Stromal cell of bone marrow (primary cell): ENCODE data around the gene SPNS2.

ENCODE experiments used
- DNase-seq: peaks from one replicate; pipeline ENCODE4 v3.0.0-alpha.2; 2012; ENCODE audit warnings: low read depth

Gene SPNS2

DNA sequence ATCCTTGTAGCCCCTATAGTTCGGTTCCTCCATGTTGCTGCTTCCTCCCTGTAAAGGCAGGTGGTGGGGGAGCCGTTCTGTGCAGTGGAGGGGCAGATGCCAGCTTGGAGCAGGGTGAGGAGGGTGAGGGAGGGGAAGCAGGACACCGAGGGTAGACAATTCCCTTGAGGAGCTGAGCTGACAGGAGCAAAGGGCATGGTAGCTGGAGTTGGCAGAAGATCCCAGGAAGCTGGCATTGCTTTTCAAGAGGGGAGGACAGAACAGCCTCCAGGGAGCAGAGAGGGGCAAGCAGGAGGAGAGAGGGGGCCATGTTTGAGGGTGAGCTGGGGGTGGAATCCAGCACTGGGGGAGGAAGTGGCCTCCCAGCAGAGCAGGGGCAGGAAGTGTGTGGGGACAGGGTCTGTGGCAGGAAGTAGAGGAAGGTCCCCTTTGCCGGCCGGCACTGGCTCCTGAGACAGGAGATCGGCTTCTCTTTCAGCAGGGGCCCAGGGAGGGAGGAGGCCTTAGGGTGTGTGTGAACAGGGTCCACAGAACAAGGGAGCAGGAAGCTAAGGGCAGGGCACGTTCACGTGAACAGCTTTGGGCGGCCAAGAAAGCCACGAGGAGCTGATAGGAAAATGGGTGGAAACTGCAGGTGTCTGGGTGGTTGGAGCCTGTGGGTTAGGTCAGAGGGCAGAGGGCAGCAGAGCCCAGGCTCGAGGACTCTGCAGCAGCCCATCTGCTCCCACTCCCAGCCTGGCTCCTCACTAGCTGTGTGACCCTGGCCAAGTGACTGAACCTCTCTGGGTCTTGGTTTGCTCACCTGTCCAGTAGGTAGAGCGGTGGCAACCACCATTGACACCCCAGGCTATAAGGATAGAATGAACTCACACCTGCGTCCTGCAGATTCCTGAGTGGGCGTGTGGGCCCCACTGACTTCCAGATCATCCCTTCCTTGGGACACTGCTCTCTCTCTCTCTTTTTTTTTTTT lies 17.5 kb upstream of the SPNS2 start:
- DNase-seq = no peak

DNA sequence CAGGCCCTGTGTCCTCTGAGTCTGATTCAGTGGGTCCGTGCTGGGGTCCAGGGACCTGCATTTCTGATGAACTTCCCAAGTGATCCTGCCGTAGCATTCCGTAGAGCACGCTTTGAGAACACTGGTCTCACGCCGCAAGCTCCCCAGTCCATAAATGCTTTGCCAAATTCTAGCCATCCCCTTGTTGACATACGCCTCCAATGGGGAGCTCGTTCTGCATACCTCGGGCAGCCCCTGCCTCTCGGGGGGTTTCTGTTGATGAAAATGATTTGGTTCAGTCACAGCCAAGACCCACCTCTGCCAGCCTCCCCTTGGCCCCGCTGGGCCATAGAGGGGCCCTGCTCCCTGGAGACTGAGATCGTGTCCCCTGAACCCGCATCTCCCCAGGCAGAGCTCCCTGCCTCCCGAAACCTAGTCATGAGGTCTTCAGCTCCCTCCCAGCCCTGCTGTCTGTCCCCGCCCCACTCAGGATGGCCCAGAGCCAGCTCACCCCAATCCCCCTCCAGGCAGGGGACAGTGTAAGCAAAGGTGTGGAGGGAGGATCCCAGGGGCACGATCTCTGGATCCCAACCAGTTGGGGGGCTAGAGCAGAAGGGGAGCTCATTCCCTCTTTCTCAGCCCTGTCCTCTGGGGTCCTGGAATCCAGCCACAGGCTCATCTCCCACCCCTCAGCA lies 16.2 kb upstream of the SPNS2 start:
- DNase-seq = no peak

DNA sequence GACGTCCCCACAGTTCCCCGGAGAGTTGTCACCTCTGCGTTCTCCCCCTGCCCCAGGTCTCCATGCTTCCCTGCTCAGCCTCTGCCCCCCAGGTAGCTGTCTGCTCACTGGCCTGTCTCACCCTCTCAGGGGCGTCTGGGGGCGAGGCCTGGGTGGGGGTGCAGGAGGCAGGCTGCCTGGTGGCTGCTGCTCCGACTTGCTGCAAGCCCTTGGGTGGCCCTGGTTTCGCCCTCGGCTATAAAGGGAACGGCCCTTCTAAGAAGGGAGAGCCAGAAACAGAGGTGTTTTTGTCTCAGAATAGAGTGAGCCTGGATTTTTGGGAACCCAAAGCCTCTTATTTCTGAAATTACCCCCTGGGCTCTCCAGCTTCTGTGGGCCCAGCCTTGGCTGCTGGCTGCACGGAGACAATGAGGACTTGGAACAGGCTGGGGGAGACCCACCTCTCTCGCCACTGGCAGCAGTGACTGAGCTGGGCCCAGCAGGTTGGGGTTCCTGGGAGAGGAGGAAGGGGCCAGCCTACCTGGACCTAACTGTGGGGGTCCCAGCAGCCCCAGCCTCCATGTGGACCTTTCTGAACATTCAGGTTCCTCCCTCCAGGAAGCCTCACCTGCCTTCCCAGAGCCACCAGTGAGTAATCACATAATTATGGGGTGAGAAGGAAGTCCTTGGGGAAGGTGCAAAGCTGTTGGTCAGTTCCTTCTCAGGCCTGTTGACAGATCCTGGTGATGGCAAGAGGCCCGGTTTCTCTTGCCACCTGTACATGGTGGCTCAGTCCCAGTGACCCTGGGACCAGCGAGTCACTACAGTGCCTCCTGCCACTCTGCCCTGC lies 15.5 kb upstream of the SPNS2 start:
- no peak for DNase-seq

DNA sequence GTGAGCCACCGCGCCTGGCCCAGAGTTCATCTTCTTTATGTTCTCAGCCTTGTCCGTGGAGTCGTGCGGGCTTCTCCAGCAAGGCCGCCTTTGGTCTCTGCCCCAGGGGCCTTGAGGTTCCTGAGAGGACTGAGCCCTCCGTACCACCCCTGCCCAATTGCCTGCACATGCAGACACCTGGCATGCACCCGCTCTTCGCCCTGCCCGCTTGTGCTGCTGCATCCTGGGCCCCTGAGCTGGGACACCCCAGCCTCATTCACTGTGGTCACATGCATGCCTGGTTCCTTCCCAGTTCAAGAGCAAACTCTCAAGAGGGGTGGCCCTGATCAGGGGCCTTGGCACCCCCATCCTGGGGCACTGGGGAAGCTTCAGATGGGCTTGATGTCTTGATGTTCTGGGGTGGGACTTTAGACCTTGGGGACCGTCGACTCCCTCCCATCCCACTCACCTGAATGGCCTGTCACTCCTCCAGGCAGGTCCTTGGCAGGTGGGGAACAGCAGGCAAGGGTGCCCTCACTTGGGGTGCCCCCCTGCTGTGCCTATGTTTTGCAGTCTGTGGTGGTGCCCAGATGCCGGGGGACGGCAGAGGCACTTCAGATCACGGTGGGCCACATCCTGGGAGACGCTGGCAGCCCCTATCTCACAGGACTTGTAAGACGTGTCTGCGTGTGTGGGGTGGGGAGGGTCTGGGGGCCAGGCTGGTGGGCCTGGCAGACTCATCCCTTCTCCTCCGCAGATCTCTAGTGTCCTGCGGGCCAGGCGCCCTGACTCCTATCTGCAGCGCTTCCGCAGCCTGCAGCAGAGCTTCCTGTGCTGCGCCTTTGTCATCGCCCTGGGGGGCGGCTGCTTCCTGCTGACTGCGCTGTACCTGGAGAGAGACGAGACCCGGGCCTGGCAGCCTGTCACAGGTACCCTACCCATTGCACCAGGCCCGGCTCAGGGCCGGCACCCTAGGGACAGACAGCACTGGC lies 12.7 kb upstream of the SPNS2 start:
- no peak for DNase-seq

DNA sequence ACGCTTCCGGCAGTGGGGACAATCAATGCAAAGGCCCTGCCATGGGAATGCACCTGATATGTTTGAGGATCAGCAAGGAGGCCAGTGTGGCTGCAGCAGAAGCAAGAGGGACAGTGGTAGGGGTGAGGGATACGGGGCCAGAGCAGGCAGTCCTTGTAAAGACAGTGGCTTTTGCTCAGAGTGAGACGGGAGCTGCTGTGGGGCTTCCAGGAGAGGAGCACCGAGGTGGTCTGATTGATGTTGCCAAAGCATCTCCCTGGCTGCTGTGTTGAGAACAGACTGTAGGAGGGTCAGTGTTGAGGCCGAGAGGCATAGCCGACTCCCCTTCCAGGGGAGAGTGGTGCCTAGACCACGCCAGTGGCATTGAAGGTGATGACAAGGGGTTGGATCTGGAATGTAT lies 11.4 kb upstream of the SPNS2 start:
- no peak for DNase-seq

DNA sequence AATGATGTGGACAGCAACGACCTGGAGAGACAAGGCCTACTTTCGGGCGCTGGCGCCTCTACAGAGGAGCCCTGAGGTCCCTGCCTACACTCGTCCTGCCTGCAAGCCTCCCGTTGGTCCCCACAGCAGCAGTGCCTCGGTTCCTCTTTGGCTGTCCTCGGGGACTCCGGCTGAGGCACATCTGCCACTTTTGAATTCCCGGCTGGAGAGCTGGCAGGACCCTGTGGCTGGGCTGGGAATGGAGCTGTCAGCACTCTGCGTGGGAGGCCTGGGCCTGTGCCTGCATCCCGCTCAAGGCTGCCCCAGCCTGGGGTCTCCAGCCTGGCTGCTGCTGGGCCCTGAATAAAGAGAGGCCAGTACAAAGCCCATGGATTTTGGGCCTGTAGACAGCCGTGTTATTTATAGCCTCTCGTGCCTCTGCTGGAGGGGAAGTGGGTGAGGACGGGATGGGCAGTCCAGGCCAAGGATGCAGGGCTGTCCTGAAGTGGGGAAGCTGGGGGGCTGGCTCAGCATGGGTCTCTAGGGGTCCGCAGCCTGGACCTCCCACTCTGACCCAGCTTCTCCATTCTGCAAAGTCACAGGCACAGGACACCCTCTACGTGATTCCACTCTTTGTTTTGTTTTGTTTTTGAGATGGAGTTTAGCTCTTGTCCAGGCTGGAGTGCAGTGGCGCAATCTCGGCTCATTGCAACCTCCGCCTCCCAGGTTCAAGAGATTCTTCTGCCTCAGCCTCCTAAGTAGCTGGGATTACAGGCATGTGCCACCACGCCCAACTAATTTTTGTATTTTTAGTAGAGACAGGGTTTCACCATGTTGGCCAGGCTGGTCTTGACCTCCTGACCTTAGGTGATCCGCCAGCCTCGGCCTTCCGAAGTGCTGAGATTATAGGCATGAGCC lies 10.6 kb upstream of the SPNS2 start:
- DNase-seq = no peak

DNA sequence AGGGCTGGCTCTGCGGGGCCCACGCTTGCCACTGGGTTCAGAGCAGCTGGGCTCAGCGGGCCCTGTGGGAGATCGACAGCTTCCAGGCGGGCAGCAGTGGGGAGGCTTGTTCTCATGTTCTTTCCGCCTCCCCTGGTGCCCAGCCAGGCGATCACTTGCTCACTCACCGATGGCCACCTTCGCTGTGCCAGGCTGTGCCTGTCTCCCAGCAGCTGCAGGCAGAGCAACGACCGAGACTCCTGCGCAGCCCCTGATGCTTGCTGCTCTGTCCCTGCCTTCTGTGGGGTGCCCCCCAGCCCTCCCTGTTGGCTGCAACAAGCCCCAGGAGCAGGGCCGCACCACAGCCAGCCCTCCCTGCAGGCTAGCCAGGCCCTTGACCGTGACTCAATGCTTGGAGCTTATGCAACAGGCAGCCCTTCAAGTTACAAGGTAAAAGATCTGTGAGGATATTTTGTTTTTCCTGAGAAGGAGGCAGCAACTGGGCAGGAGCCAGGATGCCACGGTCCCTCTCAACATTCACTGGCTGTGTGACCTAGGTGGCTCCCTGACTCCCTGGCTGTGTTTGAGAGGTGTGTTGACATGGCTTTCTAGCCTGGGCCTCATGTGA lies 9.6 kb upstream of the SPNS2 start:
- no peak for DNase-seq

DNA sequence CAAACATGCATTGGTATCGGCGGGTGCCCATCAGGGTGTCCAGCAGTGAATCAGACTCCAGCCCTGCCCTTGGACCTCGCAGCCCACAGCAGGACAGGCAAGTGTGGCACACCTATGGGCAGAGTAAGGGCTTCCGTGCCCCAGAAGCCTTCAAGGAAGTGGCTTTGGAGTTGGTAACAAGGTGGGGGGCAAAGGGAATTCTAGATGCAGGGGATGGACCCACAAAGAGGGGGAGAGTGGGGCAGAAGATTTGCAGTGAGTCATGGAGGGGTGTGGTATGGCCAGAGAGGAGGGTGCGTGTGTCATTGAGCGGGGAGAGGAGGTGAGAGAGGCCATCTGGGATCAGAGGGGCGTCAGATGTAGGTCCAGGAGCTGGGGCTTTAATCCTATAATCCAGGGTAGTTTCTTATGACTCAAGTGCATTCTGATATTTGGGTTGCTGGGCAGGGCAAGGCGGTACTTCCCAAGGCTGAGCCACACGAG lies 8.5 kb upstream of the SPNS2 start:
- no peak for DNase-seq

DNA sequence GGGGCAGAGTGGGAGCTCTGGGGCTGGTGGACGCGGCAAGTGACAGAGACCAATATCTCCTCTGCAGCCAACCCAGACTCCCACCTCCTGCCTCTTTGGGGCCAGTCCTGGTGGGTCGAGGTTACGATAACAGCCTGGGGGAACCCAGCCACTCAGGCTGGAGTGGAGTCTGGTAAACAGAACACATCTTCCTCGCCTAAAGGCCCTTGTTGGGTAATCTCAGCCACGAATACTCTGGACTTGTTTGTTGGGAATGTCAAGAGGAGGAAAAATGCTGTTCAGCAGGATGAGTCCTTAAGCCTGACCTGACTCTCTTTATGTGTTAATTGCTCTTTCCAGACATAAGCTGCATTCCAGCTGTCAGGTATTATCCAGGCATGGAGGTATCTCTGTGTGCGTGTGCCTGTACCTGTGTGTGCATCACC lies 8.0 kb upstream of the SPNS2 start:
- no peak for DNase-seq

DNA sequence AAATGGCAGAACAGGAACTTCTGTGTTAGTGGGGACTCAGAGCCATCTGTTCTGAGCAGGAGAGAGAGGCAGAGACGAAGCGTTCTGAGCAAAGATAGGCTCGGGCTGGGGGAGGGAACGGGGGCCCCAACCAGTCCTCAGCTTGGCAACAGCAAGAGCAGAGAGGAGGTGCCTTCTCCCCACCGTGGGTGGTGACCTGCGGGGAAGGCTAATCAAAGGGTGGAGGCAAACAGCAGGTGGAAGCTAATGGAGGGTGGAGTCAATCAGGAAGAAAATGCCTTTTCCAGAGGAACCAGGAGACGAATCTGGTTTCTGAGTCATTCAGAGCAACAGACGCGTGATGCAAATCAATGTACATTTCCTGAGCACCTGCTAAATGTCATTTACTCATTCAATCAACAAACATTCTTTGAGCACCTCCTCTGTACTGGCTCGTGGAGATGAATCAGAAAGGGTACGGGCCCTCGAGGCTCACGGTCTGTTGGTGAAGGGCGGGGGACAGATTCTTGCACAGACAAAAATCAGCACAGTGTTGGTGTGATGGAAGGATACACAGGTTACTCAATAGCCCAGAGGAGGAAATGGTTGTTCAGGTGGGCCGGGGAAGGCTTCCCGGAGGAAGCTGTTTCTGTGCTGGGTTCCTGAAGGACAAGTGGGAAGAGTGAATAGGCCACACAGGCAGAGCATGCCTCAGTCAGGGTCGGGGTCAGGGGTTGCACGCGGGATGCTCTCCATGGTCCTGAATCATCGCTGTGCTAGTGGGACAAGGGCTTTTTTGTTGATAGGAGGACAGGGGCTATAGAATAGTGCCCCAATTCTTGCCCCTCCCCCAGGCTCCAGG lies 5.7 kb upstream of the SPNS2 start:
- DNase-seq = no peak

DNA sequence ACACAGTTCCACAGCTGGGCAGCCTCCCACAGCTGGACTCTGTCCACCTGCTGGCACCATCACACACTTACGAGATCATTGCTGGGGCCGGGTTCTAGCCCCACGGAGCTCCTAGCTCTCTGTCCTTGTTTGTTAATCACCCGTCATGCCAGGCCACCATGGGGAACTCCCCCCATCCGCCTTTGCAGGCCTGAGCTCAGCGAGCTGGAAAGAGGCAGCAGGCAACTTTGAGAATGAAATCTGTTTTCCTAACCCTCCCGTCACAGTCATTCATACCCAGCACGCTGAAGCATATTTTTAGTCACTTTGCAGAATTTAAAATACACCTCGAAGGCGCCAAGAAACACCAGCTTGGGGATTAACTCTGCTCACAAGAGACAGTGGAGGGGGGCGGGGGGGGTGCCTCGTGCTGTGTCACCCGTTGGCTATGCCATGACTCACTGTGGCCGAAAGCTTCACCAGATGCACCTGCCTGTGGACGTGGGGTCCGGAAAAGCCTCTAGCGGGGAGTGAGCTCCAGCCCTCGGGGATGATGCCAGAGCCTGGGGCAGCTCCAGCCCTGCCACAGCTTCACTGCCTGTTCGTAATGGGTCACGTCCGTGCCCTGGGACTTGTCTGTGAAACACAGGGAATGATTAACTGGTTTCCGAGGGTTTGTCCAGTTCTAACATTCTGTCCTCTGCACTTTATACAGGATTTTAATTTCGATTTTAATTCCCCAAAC lies 1.4 kb upstream of the SPNS2 start:
- no peak for DNase-seq

DNA sequence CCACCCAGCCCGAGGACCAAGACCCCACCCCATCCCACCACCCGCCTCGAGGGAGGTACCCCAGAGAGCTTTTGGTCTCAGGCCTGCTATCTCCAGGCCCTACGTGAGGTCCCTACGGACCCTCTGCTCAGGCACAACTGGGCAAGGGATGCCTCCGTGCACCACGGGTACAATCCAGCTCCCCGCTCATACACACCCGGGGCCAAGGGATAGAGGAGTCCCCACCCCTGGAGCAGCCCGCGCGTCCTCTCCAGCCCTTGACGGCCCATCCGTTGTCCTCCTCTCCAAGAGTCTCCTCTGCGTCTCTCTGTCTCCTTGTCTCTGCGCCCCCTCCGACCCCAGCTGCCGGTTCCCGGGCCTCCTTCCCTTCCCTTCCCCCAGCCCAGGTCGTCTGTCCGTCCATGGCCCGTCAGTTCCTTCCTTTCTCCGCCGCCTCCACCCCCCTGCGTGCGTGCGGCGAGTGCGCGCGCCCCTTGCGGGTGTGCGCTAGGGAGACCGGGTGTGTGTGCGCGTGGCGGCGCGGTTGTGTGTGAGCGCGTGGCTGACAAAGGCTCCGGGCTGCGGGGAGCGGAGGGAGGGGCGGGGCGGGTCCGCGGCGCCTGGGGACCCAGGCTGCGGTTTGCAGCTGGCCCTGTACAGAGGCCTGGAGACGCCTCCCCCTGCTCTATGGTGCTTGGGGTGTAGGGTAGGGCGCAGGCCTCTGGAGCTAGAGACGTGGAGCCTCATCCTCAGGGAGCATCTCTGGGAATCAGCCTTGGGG lies 930 bp downstream of the SPNS2 start:
- DNase-seq = no peak

DNA sequence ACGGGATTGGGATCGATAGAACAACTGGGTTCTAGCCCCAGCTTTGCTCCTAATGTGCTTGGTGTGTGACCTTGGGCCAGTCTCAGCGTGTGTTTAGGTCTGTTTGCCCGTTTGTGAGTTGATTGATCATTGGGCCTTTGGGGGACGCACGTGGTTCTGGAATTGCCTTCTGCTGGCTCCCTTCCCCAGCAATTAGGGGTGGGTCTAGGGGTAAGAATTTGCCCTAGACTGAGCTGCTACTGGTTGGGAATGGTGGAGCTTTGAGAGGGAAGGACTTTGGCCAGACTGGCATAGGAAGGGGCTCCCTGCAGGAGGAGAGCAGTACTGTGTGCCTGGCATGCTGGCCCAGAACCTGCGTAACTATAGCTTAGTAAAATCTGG lies 1.5 kb downstream of the SPNS2 start:
- no peak for DNase-seq

DNA sequence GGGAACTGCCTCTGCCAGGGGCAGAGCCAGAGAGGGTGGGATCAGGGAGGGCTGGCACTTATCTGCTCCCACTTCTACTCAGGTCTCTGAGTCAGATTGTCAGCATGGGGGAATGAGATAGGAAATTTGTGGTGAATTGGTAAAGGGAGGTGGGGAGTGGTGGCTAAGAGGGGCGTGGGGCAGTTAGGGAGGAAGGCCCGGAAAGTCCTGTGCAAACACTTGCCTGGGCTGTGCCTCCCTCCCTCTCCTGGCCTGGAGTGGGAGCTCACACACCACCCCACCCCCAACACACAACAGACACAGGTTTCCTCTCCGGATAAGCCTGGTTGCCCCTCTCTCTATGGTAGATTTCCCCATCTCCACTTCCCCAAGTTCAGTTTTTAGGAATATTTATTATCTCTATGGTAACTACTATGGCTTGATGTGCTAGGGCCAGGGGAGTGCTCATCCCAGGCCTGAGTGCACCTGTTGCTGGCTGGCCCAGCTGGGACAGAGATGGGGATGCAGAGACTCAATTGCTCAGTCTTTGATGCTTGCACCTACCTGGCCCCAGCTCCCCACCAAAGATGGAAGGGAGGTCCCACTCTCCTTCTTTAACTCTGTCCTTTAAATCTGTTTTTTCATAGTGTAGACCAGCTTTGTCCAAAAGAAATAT lies 2.7 kb downstream of the SPNS2 start:
- DNase-seq = no peak

DNA sequence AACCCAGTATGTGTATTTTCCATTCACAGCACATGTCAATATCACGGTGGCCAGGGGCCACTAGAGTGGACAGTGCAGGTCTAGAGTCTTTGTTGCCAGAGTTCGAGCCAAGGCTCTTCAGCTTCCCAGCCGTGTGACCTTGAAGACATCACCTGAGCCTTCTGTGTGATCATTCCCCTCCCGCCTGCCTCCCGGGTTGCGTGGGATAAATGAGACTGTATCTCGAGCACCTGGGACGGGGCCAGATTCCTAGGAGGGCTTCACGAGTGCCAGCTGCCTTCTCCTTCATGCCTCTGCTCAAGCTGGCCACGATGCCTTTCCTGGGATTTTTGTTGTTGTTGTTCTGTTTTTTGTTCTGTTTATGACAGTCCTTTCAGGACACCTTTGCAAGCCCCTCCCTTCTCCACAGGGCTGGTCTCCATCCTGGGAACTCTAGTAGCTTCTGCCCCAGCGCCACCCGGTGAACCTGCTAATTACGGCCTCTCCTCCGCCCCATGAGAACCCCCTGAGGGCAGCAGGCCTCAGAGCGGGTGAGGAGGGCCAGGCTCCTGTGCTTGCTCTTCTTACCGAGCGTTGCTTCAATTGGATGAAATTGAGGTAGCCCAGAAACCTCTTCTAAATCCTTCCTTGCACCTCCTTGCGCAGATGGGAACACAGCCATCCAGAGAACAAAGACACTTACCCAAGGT lies 3.9 kb downstream of the SPNS2 start:
- DNase-seq = no peak
